Transverse colon (tissue), 4 donors: ENCODE results near the gene ZNF516.

ENCODE experiments used
- CTCF ChIP-seq, 5 experiments: fragments of 200-600 bp in 3 of 5; fragments of 450-650 bp in 2 of 5; sonication (generic) in 3 of 5; IDR thresholded peaks; 1 replicate in 2 of 5; 2 replicates in 3 of 5; pipeline ENCODE4 v1.5.1; 2016 to 2017; ENCODE audit warnings: antibody characterized with exemption in 5 of 5, inconsistent platforms in 3 of 5, mild to moderate bottlenecking in 2 of 5, moderate library complexity in 1 of 5
- POLR2AphosphoS5 ChIP-seq, 3 donors: sonication (generic); formaldehyde crosslinking; IDR thresholded peaks; one replicate each; pipeline ENCODE4 v1.6.1; 2016; ENCODE audit warnings: antibody characterized with exemption in 3 of 3

- TF ChIP-seq POLR2AphosphoS5 (IDR thresholded peaks at IDR 0.05): no peak
- TF ChIP-seq CTCF (IDR thresholded peaks at IDR 0.05): no peak
Measured at GRCh38 chr18:76484749-76485387, 10.2 kb downstream of the ZNF516 start.
